OCI-LY3 (cell line): ENCODE results near the gene ASB1.

ENCODE experiments used
- EZH2phosphoT487 ChIP-seq: fragments of 200-600 bp; shearing (Covaris generic); IDR thresholded peaks from 2 replicates; pipeline ENCODE4 v1.6.1; 2018; ENCODE audit warnings: antibody characterized with exemption, mixed run types, low read depth
- TF ChIP-seq, protein P1 (sequence below): fragments of 200-600, 300-600 bp; sonication (generic); IDR thresholded peaks from 2 replicates; pipeline ENCODE4 v1.5.1; 2014; ENCODE audit warnings: antibody characterized with exemption, low read length, low read depth

DNA sequence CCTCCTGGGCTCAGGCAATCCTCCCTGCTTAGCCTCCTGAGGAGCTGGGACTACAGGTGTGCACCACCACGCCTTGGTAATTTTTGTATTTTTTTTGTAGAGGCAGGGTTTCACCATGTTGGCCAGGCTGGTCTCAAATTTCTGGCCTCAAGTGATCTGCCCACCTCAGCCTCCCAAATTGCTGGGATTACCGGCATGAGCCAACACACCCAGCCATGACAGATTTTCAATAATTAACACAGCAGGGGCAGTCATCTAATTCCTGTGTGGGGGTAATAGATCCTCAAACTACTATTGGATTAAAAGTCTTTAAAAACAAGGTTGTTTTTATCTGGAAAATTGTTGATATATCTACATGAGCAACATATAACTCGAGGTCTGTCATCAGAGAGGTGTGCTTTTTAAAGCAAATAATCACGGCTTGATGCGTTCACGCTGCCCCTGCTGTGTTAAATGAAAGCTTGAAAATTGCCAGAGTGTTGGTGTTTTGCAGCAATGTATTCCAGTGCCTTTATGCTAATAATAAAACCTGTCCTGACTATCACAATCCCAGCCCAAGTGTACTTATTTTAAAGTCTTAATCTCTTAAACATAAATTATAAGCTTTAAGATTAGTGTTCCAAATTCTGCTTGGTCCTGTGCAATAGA lies 35.6 kb upstream of the ASB1 start:
- TF ChIP-seq, protein P1, sequence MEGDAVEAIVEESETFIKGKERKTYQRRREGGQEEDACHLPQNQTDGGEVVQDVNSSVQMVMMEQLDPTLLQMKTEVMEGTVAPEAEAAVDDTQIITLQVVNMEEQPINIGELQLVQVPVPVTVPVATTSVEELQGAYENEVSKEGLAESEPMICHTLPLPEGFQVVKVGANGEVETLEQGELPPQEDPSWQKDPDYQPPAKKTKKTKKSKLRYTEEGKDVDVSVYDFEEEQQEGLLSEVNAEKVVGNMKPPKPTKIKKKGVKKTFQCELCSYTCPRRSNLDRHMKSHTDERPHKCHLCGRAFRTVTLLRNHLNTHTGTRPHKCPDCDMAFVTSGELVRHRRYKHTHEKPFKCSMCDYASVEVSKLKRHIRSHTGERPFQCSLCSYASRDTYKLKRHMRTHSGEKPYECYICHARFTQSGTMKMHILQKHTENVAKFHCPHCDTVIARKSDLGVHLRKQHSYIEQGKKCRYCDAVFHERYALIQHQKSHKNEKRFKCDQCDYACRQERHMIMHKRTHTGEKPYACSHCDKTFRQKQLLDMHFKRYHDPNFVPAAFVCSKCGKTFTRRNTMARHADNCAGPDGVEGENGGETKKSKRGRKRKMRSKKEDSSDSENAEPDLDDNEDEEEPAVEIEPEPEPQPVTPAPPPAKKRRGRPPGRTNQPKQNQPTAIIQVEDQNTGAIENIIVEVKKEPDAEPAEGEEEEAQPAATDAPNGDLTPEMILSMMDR: no peak
- TF ChIP-seq EZH2phosphoT487: no peak
